ENCODE measurements around the gene HMCN2. TPM values are rescaled to one million over a fixed set of nuclear protein-coding genes. Genes with fewer than 3 reads are reported as not detected.
A peak's percentile ranks its signal among the peaks of the same experiment; 100 is the strongest.

HMCN2 gene
- total and polyA plus RNA-seq, 9 donors, result 0.12 to 4.2 (median 0.98) TPM

DNA sequence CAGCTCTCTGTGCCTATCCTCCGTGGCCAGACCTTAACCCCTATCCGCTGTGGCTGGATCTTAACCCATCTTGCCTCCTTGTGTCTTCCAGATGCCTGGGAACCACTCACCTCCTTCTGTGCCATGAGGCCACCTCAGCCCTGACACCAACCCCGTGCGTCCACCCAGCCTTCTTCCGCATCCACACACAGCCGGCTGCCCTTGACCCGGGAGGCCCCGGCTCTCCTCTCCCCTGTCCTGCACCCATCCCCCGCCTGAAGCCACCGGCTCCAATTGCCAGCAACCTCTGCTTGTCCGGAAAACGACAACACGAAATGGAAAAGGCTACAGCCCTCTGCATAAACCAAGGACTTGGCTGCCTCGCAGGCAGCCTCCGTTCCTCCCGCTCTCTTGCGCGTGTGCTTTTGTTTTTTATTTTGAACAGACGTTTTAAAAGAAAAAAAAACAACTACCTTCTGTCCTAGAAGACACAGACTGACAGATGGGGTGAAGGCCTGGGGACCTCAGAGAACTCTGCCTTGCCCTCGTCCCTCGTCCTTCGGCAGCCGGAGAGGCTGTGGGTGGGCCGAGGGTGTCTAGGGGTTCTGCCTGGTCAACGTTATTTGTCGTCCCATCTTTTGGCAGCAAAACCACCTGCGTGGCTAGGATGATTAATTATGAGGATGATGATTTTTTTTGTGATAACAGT lies 32.5 kb upstream of the HMCN2 start:
- no peaks in the 10 kb centered on the region for H3K9me3 ChIP-seq
- intact Hi-C loops (cut with DNase I), result loop anchor here in 3 of 4 donors (10.0 kb wide), 2 partner anchors 58 to 348 kb away; partner anchors contain the start of gene NCS1 (in 2 of the 3)
- no peak for TF ChIP-seq EP300 (IDR thresholded peaks at IDR 0.05)
- TF ChIP-seq, protein P1, sequence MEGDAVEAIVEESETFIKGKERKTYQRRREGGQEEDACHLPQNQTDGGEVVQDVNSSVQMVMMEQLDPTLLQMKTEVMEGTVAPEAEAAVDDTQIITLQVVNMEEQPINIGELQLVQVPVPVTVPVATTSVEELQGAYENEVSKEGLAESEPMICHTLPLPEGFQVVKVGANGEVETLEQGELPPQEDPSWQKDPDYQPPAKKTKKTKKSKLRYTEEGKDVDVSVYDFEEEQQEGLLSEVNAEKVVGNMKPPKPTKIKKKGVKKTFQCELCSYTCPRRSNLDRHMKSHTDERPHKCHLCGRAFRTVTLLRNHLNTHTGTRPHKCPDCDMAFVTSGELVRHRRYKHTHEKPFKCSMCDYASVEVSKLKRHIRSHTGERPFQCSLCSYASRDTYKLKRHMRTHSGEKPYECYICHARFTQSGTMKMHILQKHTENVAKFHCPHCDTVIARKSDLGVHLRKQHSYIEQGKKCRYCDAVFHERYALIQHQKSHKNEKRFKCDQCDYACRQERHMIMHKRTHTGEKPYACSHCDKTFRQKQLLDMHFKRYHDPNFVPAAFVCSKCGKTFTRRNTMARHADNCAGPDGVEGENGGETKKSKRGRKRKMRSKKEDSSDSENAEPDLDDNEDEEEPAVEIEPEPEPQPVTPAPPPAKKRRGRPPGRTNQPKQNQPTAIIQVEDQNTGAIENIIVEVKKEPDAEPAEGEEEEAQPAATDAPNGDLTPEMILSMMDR (IDR thresholded peaks at IDR 0.05), result no peak
- TF ChIP-seq POLR2A (IDR thresholded peaks at IDR 0.05), result no peak
- peak overlapping the region in 1 of 2 donors; percentile 43 for H3K27ac ChIP-seq
- no peaks in the 10 kb centered on the region for H3K36me3 ChIP-seq
- peak in 4 of 5 donors; percentile 56 to 78 (median 72) for DNase-seq
- no peak overlapping the region for H3K4me3 ChIP-seq
- H3K27me3 ChIP-seq, result no peaks in the 10 kb centered on the region
- peaks cover 3% of the 10 kb centered on the region for H3K4me1 ChIP-seq (ENCODE audit: insufficient read depth)
- WGBS, 3 donors, result 24 to 61% (median 44%) methylated on average over 27 of the region's 27 CpGs

DNA sequence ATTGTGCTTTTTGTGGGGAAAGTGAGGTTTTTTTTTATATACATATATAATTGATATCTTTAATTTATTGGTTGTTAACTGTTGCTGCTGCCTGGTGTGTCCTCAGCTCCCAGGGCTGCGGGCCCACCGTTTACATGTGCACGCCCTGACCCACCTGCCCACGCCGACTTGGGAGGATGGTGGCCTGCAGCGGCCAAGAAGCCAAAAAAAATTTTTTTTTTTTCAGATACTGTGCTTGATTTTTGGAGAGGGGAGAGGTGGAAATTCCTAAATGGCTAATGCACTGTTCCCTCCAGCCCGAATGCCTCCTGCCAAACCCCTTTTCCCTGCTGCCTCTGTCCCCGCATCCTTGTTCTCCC lies 32.0 kb upstream of the HMCN2 start:
- no peak for DNase-seq
- peaks cover 3% of the 10 kb centered on the region for H3K4me1 ChIP-seq (ENCODE audit: insufficient read depth)
- H3K27me3 ChIP-seq, result no peaks in the 10 kb centered on the region
- no peak overlapping the region for H3K4me3 ChIP-seq
- TF ChIP-seq, protein P1 (IDR thresholded peaks at IDR 0.05), result no peak
- no peak for TF ChIP-seq EP300 (IDR thresholded peaks at IDR 0.05)
- no peak for TF ChIP-seq POLR2A (IDR thresholded peaks at IDR 0.05)
- WGBS, 3 donors, result 86% methylated on average over 8 of the region's 8 CpGs
- intact Hi-C loops (cut with DNase I), result loop anchor here in 3 of 4 donors (10.0 kb wide), 2 partner anchors 59 to 349 kb away; partner anchors contain the start of gene NCS1 (in 2 of the 3)
- no peaks in the 10 kb centered on the region for H3K9me3 ChIP-seq
- no peaks in the 10 kb centered on the region for H3K36me3 ChIP-seq
- H3K27ac ChIP-seq, result no peak overlapping the region

GRCh38 chr9:130234340-130235260 lies 31.0 kb upstream of the HMCN2 start:
- Histone ChIP-seq H3K4me1 (ENCODE audit: insufficient read depth) (peaks cover 3% of the 10 kb centered on the region), H3K4me3 (no peak overlapping the region), H3K27ac (no peak overlapping the region), H3K9me3 (no peaks in the 10 kb centered on the region), H3K36me3 (no peaks in the 10 kb centered on the region), H3K27me3 (no peaks in the 10 kb centered on the region)
- WGBS, 3 donors, result 83 to 91% (median 87%) methylated on average over 25 to 26 of the region's 26 CpGs
- intact Hi-C loops (cut with DNase I), result loop anchor here (2.0 to 10.0 kb wide), 6 partner anchors 60 to 352 kb away; partner anchors contain the start of gene NCS1 (in 3 of the 4)
- TF ChIP-seq EP300 (IDR thresholded peaks at IDR 0.05) (no peak), POLR2A (IDR thresholded peaks at IDR 0.05) (no peak)
- TF ChIP-seq, protein P1 (IDR thresholded peaks at IDR 0.05), result no peak
- DNase-seq, result no peak

All from ovary (tissue), 9 donors.